NK-92 (cell line): ENCODE data around the gene PDCD5.
"Not testable (repeated sequence)": the region's sequence is repeated elsewhere in the genome, so short reads cannot be mapped to it uniquely, and the experiment has no call there.

ENCODE experiments used
- DNase-seq: peaks from one replicate; lab custom pipeline; 2025; ENCODE audit not compliant: unreplicated experiment; lab: John Stamatoyannopoulos, UW

Gene PDCD5

DNA sequence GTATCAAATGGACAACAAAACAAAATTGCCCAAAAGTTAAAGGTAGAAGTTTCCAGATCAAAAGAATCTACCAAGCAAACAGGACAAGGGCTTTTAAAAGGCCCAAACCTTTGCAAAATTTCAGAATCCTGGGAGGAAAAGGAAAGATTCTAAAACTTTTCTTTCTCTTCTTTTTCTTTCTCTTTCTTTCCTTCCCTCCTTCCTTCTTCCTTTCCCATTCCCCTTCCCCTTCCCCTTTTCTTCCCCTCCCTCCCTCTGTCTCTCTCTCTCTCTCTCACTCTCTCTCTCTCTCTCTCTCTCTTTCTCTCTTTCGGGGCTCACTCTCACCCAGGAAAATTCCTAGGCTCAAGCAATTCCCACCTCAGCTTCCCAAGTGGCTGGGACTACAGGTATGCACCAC lies 4.2 kb upstream of the PDCD5 start:
- DNase-seq = no peak

DNA sequence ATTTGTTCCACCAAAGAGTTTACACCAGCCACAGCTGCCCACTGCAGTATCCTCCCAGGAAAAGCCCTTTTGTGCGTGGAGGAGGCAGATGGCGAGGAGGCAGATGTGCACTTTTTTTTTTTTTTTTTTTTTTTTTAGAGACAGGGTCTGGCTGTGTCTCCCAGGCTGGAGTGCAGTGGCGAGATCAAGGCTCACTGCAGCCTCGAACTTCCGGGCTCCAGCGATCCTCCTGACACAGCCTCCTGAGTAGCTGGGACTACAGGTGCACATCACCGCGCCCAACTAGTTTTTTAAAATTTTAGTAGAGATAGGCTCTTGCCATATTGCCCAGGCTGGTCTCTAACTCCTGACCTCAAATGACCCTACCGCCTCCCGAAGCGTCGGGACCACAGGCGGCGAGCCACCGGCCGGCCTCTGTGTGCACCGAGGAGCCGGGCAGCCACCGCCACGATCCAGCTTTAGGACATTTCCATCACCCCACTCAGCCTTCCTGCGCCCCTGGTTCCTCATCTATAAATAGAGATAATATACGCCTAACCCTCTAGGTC lies 563 bp upstream of the PDCD5 start:
- DNase-seq = no peak

DNA sequence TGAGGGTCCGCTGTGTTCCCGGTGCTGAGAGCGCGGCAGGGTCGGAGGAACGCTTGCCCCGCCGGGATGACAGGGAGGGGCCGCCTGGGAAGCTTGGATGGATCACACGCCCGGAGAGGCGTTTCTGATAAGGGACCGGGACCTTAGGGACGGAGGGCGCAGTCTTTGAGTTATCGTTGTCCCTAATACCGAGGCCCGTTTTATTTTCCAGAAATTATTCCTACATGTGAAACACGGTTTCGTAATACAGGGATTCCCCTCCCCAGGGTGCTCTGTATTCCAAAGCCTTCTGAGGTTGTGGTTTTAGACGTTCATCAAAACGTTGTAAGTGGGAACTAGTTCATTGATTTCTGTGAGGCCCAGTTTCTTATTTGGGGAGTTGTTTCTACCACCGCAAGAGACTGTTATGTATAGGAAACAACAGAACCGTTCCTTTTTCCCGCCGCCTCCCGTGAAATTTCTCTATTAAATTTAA lies 752 bp downstream of the PDCD5 start:
- no peak for DNase-seq

DNA sequence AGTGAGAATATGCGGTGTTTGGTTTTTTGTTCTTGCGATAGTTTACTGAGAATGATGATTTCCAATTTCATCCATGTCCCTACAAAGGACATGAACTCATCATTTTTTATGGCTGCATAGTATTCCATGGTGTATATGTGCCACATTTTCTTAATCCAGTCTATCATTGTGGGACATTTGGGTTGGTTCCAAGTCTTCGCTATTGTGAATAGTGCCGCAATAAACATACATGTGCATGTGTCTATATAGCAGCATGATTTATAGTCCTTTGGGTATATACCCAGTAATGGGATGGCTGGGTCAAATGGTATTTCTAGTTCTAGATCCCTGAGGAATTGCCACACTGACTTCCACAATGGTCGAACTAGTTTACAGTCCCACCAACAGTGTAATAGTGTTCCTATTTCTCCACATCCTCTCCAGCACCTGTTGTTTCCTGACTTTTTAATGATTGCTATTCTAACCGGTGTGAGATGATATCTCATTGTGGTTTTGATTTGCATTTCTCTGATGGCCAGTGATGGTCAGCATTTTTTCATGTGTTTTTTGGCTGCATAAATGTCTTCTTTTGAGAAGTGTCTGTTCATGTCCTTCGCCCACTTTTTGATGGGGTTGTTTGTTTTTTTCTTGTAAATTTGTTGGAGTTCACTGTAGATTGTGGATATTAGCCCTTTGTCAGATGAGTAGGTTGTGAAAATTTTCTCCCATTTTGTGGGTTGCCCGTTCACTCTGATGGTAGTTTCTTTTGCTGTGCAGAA lies 6.9 kb downstream of the PDCD5 start:
- not testable (repeated sequence) for DNase-seq

DNA sequence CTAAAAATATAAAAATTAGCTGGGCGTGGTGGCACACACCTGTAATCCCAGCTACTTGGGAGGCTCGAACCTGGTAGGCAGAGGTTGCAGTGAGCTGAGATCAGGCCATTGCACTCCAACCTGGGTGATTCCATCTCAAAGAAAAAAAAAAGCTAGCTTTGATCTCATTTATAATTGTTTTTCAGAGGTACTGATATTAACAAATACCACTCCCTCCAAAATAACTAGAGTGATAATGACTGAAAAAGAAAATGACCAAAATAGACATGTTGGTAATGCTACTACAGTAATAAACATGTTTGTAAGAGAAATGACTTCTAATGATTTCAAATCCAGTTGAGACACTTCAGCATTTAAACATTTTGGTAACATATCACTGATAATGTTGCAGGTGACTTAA lies 13.0 kb downstream of the PDCD5 start:
- no peak for DNase-seq

DNA sequence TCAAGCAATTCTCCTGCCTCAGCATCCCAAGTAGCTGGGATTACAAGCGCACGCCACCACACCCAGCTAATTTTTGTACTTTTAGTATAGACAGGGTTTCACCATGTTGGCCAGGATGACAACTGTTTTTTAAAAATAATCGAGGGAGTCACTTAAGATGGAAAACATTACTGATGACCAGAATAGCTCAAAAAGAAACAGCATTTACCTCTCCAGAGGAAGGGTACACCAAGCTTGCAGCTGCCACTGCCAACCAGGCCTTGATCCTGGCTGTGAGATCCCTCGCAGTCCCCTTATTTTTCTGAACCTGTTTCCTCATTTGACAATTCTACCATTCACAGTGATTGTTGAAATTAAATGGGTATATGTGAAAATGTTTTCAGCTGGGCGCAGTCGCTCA lies 14.5 kb downstream of the PDCD5 start:
- DNase-seq = no peak

DNA sequence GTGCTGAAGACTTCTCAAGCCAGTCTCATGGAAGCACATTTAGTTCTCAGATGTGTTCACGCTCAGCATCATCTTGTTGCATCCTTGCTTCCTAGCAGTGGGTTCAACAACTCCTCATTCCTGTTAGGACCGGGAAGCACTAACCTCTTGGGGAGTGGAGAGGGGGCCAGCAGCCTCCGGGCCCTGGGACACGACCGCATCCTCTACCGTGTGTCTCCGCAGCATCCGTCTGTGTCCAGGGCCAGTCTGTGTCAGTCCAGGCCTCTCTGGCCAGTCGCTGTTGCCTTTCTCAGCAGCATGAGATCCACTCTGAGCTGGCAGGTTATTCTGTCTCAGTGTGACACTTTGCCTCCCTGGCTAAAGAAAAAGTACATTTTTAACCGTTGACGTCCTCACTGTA lies 17.0 kb downstream of the PDCD5 start:
- no peak for DNase-seq

DNA sequence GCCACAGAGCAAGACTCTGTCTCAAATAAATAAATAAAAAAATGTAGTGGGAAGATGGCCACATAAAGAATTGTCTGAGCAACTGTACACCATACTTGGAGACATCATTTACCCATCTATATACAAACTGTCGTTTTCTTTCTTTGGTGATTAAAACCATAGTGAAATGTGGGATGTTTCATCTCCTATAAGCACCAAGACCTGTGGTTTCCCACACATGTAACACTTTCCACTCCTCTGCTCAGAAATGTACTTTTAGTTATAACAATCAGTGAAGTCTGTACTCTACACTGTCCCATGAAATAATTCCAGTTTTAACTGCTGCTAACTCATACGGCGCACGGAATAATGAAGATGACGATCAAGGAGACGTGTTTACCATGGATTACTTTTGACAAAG lies 18.3 kb downstream of the PDCD5 start:
- no peak for DNase-seq

DNA sequence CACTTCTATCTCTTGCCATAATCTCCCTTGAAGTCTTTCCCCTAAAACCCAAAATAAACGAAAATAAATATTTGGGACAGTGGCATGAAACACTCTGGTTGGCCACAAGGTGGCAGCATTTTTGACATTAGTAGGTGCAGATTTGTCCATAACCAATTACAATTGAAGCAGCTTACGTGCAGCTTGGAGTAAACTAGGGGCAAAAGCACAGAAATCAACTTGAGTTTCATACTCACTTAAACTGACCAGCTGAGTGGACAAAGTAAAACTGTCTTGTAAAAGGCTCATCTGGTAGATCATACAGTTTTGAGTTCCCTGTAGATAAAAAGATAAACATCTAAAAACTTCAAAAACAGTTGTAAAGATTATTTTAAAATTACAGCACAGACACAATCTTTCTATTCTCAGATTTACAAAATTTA lies 18.8 kb downstream of the PDCD5 start:
- DNase-seq = no peak

DNA sequence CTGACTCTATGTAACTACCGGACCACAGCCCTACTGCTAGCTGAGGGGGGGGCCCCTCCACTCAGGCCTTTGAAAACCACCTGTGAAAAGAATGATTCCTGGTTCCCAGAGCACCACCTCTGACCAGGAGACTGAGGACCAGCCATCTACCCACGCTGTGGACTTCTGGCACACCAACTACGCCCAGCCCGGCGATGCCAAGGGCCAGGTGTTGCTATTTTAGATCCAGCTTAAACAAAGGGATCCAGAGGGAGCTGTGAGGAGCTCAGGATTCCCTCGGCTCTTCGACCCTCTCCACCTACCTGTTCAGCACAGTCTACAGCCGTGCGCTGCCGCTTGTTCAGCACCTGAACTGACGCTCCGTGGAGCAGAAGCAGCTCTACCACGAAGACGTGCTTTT lies 23.0 kb downstream of the PDCD5 start:
- no peak for DNase-seq

DNA sequence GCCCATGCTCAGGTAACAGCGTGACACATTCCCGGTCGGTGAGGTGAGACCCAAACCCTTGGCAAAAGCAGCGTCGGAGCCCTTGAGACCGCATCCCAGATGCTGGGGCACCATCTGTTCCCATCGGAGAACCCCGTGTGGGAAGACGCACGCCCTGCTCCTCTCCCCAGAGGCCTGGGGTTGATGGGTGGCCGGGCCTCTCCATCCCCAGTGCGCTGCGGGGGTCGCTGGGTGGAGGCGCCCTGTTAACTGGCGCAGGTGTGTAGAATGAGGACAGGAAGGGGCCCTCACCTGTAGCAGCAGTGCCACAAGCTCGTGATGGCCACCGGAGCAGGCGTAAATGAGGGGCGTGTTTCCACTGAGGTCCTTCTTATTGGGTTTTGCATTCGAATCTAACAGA lies 24.6 kb downstream of the PDCD5 start:
- DNase-seq = no peak

DNA sequence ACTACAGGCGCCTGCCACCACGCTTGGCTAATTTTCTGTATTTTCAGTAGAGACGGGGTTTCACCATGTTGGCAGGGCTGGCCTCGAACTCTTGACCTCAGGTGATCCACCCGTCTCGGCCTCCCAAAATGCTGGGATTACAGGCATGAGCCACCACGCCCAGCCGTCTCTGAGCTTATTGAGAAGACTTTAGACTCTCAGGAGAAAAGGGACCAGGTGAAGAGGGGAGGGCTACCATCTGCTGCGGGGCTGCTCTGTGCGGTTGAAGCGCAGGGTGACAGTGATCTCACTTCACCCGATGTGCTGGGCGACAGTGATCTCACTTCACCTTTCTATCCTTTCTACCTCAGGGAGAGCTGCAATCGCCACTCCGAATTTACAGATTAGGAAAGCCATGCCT lies 25.3 kb downstream of the PDCD5 start:
- DNase-seq = no peak

DNA sequence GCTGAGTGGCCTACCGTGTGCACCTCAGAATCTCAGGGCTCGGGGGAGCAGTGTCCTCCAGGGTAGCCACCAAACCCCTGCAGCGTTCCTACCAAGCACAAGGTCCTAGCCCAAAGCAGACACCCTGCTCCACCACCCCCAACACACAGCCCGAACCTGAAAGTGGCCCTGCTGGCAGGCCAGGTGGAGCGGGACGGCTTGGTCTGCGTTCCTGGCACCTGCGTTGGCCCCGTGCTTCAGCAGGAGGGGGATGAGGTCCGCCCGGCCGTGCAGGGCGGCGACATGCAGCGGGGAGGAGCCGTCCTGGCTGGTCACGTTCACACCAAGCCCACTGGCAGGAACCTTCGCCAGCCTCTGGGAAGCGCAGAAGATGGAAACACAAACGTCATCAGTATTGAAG lies 26.5 kb downstream of the PDCD5 start:
- no peak for DNase-seq

DNA sequence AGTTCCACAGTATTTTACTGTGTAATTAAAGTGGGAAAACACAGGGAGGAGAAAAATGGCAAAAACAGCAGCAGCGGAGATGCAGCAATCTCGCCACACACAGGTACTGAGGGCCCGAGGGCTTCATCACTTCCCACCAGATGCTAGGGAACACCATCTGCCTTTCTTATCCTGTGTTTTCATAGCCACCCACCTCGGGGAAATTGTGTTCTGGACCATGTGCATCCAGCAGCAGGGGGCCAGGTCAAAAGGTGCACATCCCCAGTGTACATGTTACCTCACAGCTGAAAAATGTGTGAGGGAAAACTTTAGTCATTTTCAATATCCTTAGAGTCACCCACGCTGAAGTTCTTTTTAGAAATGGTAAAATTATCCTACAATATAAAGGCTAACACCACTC lies 30.2 kb downstream of the PDCD5 start:
- DNase-seq = no peak

DNA sequence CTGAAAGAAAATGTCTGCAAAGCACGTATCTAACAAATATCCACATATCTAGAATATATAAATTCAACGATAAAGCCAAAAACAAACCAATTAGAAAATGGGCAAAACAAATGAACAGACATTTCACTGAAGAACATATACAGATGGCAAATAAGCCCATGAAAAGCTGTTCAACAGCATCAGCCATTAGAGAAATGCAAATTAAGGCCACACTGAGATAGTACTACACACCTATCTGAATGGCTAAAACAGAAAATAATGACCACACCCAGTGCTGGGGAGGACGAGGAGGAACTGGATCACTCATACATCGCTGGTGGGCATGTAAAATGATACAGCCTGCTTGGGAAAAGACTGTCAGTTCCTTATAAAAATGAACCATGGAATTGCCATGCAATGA lies 32.0 kb downstream of the PDCD5 start:
- DNase-seq = no peak

DNA sequence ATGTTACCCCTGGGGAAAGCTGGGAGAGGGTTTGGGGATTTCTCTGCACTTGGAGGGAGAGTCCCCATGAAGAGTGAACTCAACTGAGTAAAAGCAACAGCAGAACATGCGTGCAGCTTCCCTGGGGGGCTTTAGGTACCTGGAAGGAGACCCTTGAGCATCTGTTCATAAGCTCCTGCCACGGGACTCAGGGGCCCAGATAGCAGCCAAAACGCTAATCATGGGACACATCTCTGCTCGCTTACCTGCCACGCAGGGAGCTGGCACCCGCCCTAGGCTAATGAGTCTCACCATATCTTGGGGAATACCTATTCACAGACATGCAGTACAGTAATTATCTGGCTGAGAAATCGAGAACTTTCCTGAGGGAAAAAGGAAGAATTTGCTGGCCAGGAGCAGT lies 33.9 kb downstream of the PDCD5 start:
- DNase-seq = no peak

DNA sequence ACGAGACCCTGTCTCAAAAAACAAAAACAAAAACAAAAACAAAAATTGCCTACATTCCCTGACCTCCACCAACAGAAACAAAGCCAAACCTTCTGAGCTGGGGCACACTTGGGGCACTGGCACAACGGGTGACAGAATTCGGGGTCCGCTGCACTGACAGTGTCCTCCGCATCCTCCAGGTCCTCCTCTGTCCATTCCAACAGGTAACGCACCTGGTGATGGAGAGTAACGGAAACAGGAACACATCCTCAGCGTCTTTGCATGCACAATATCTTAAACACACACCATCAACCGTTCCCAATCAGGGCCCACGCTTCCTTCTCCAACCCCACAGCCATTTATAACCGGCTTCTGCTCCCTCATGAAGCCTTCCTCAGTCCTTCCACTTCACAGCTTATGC lies 34.6 kb downstream of the PDCD5 start:
- no peak for DNase-seq

DNA sequence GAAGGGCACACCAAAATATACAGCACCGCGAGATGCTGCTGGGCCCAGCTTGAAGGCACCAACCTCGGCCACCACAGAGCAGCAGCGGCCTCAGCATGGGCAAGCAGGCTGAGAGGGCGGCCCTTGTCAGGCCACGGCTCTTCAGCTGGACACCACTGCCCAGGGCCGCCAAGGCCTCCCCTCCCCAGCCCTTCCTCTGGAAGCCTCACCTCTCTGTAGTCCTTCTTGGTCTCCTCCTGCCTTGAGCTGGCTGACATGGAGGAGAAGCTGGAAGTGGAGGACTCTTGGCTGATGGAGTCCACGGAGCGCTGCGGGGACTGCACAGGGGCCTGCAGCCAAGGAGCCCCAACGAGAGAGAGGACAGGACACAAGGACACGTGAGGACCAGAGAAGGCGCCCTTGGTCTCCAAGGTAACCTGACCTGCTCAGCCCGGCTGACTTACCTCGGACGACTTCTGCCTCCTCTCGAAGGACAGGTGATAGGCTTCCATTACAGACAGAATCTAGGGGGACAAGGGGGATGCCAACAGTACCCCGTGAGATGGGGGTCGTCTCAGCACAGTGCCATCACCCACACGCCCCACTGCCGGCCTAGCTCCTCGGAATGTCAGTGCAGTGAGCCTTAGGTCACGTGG lies 38.2 kb downstream of the PDCD5 start:
- no peak for DNase-seq

DNA sequence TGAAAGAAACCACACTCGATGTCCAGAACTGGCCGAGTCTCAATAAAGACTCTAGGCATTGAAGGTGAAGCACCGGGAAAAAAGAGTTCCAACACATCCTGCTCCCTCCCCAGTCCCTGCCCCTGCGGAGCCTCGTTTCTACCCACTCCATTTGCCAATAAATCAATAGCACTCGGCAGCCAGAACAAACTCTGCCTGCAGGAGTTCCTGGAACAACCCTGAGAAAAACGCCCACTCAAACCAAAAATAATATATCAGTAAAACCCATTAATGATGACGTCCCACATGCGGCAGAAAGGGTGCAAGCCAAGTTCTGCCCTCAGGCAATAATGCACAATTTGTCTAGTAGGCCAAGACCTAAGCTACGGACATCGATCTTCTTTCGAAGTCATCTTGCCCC lies 41.0 kb downstream of the PDCD5 start:
- no peak for DNase-seq

DNA sequence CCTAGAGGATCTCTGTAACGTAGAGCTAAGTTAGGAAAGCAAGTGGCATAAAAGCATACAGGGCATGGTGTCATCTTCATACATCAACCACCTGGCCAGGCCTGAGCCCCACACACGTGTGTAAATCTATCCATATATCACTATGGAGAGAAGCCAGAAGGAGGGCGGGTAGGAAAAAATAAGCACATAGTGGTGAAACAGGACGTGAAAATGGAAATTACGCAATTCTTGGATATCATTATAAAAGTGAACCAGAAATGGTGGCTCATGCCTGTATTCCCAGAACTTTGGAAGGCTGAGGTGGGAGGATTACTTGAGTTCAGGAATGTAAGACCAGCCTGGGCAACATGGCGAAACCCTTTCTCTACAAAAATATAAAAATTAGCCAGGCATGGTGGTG lies 43.4 kb downstream of the PDCD5 start:
- DNase-seq = no peak

DNA sequence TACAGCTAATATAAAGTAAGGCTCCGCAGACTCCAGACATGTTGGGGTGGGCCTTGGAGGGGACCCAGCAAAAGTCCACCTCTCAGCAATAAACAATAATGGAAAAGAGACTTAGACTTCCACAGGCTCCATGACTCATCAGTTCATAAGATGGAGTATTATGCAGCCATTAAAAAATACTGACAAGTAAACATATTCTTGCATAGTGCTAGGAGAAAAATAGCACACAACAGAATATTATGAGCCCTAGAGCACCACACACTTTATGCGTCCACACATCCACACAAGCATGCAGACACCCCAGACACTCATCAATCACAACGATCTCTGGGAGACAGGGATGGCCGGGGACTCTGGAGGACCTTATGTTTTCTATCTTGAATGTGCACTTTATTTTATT lies 46.0 kb downstream of the PDCD5 start:
- DNase-seq = no peak

DNA sequence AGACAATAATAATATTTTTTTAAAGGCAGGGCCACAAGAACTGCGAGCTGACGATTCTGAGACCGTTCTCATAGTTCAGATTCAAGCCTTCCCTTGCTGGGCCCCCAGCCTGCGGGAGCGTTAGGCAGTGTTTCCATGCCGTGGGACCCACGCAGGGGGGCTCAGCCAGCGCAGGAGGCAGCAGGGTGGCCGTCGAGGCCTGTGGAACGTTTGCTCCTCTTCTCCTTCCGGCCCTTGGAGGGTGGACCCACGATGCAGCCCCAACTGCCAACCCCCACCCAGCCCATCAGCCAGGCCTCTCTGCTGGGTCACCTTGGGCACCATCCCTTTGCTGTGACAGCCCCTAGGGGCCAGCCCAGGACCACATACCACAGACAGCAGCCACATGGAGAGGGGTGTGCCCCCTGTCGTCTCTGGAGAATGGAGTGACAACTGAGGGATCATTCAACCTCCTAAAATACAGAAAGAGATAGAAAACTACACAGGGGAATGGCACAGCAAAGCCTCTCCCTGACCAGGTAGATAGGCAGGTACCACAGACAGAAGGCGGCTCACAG lies 46.8 kb downstream of the PDCD5 start:
- no peak for DNase-seq
